ENCODE results near the gene AMOT.

Gene AMOT

DNA sequence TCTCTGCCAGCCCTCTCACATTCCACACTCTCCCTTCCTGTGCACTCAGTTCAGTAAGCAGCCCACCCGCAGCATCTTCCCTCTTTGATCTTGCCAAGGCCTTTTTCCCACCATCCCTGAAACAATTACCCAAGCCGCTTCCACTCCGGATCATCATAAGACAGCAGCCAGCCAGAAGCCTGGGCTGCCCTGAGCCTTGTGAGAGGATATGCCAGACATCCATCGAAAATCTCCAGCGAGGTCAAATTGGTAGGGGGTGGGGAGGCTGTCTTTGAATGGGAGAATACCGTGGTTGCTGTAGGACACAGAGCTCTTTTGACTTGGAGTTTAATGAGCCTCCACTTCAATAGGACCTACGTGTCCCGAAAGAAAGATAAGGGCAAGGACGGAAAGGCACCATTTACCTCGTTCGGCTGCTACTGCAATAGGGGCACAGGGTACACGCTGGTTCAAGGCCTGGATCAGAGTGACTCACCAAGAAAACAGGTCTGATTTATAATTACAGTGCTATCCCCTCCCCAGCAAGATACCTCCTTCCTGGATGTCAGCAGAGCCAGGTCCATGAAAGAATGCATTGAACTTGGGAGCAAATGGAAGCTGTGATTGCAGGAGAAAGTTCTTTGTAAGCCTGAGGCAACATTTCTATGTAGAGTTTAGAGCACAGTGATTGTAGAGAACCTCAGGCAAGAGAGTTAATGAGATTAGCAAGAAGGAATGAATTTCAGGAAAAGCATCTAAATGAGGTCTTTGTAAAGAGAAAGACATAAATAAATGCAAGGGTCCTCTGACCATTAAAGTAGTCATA, 39.5 kb downstream of the AMOT start:
- Histone ChIP-seq H3K9me3 (ENCODE audit: control insufficient read depth, insufficient read depth, low read length) (no peaks in the 10 kb centered on the region), H3K36me3 (ENCODE audit: control insufficient read depth, insufficient read depth, low read length) (no peaks in the 10 kb centered on the region), H3K27ac (ENCODE audit: low read length) (no peak overlapping the region), H3K4me1 (ENCODE audit: control insufficient read depth, insufficient read depth, low read length) (no peaks in the 10 kb centered on the region), H3K27me3 (ENCODE audit: control insufficient read depth, insufficient read depth, low read length) (no peaks in the 10 kb centered on the region), H3K4me3 (ENCODE audit: low read length) (no peak overlapping the region)
- DNase-seq (ENCODE audit: low read depth, low spot score) = no peak
- WGBS (ENCODE audit: insufficient coverage, insufficient read length) = no CpG with 5 or more reads among the region's 12 CpGs

DNA sequence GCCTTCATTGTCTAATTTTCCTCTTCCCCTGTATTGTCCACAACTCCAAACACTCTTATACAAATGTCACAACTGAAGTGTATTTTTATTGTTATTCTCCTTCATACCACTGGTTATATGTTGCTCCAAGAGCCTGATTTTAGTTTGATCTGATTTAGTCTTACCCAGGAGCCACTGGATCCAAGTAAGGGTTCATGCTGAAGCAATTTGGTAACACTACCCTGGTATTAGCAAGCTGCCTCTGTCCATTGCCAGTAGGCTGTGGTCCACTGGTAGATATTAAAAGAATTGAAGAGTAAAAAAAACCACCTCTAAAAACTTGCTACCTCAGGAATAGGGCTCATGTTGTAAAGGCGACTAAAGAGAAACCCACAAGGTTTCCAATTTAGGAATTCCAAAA, 41.2 kb downstream of the AMOT start:
- H3K27ac ChIP-seq (ENCODE audit: low read length) = no peak overlapping the region
- no peak overlapping the region for H3K4me3 ChIP-seq (ENCODE audit: low read length)
- WGBS (ENCODE audit: insufficient coverage, insufficient read length) = no CpG with 5 or more reads among the region's 1 CpG
- no peaks in the 10 kb centered on the region for H3K9me3 ChIP-seq (ENCODE audit: control insufficient read depth, insufficient read depth, low read length)
- no peaks in the 10 kb centered on the region for H3K27me3 ChIP-seq (ENCODE audit: control insufficient read depth, insufficient read depth, low read length)
- H3K4me1 ChIP-seq (ENCODE audit: control insufficient read depth, insufficient read depth, low read length) = no peaks in the 10 kb centered on the region
- DNase-seq (ENCODE audit: low read depth, low spot score) = no peak
- H3K36me3 ChIP-seq (ENCODE audit: control insufficient read depth, insufficient read depth, low read length) = no peaks in the 10 kb centered on the region

DNA sequence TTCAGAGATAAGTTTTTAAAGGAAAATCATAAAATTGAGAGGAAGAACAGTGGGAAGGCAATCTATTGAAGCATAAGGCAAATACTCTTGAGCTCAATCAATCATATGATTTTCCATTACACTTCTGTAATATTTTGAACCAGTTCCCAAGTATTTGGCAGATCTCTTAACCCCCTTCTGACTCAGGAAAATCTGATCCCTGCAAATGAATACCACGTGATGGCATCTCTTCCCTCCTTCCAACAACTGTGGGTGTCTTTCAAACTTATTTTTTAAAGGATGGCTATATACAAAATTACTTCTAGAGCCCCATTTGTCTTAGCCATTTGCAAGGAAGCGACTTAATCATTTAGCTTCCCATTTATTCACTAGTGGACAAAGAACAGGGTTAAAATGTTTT, 41.9 kb downstream of the AMOT start:
- no peak for DNase-seq (ENCODE audit: low read depth, low spot score)
- H3K27me3 ChIP-seq (ENCODE audit: control insufficient read depth, insufficient read depth, low read length) = no peaks in the 10 kb centered on the region
- no peaks in the 10 kb centered on the region for H3K9me3 ChIP-seq (ENCODE audit: control insufficient read depth, insufficient read depth, low read length)
- no peaks in the 10 kb centered on the region for H3K36me3 ChIP-seq (ENCODE audit: control insufficient read depth, insufficient read depth, low read length)
- no peaks in the 10 kb centered on the region for H3K4me1 ChIP-seq (ENCODE audit: control insufficient read depth, insufficient read depth, low read length)
- no peak overlapping the region for H3K4me3 ChIP-seq (ENCODE audit: low read length)
- no peak overlapping the region for H3K27ac ChIP-seq (ENCODE audit: low read length)
- WGBS (ENCODE audit: insufficient coverage, insufficient read length) = no CpG with 5 or more reads among the region's 2 CpGs

DNA sequence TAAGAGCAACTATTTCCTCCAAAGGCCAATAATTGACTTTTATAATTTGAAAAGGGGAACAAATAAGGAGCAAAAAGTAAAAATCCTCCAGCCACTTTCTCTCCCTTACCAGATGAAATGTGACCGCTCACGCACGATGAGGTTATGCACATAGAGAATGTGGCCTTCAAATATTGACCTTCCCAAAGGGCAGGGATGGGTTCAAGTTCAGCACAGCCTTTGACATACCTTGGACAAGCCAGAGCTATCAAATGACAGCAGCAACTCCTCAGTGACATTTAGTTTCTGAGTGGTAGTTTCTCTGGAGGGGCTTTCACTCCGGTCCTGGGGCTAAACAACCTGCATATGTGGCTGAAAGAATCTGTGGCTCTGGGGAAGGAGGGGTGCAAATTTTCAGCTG, 50.7 kb downstream of the AMOT start:
- Histone ChIP-seq H3K36me3 (ENCODE audit: control insufficient read depth, insufficient read depth, low read length) (no peaks in the 10 kb centered on the region), H3K27ac (ENCODE audit: low read length) (no peak overlapping the region), H3K4me1 (ENCODE audit: control insufficient read depth, insufficient read depth, low read length) (no peaks in the 10 kb centered on the region), H3K27me3 (ENCODE audit: control insufficient read depth, insufficient read depth, low read length) (no peaks in the 10 kb centered on the region), H3K9me3 (ENCODE audit: control insufficient read depth, insufficient read depth, low read length) (no peaks in the 10 kb centered on the region), H3K4me3 (ENCODE audit: low read length) (no peak overlapping the region)
- DNase-seq (ENCODE audit: low read depth, low spot score) = no peak
- no CpG with 5 or more reads among the region's 4 CpGs for WGBS (ENCODE audit: insufficient coverage, insufficient read length)

DNA sequence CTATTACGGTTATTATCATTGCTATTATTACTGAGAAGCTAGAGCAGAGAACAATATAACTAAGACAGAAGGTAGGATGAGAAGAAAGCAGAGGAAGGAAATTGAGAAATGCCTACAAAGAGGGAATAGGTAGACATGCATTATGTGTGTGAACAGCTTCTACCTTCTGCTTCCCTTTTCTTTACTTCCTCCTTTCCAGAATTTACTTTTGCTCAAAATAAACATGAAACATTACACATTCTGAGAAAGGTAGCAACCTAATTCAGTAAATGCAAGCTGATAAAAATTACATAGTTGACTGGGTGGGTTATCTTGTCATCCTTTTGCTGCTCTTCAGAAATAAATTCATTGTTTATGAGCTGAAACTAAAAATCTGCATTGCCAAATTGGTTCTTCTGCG, 54.6 kb downstream of the AMOT start:
- DNase-seq (ENCODE audit: low read depth, low spot score) = no peak
- no CpG with 5 or more reads among the region's 2 CpGs for WGBS (ENCODE audit: insufficient coverage, insufficient read length)
- Histone ChIP-seq H3K9me3 (ENCODE audit: control insufficient read depth, insufficient read depth, low read length) (no peaks in the 10 kb centered on the region), H3K4me1 (ENCODE audit: control insufficient read depth, insufficient read depth, low read length) (no peaks in the 10 kb centered on the region), H3K27me3 (ENCODE audit: control insufficient read depth, insufficient read depth, low read length) (no peaks in the 10 kb centered on the region), H3K27ac (ENCODE audit: low read length) (no peak overlapping the region), H3K36me3 (ENCODE audit: control insufficient read depth, insufficient read depth, low read length) (no peaks in the 10 kb centered on the region), H3K4me3 (ENCODE audit: low read length) (no peak overlapping the region)

DNA sequence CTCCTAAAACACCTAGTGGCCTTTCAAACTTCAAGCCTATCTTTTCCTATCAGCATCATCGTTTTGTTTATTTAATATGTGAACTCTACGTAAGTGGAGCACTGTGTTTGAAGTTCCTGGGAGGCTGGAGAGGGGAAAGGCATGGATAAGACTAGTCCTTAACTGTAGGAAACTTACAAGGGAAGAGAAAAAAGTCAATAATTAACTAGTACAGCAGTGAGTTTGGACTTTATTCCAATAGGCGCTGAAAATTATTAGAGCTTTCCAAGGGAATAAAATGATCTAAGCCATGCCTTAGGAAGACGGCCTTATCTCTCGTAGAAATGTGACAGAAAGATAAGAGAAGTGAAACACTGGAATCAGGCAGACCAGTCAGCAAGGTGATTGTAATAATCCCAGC, 55.3 kb downstream of the AMOT start:
- no peak for DNase-seq (ENCODE audit: low read depth, low spot score)
- H3K4me3 ChIP-seq (ENCODE audit: low read length) = no peak overlapping the region
- no peaks in the 10 kb centered on the region for H3K9me3 ChIP-seq (ENCODE audit: control insufficient read depth, insufficient read depth, low read length)
- no peak overlapping the region for H3K27ac ChIP-seq (ENCODE audit: low read length)
- no peaks in the 10 kb centered on the region for H3K36me3 ChIP-seq (ENCODE audit: control insufficient read depth, insufficient read depth, low read length)
- no peaks in the 10 kb centered on the region for H3K27me3 ChIP-seq (ENCODE audit: control insufficient read depth, insufficient read depth, low read length)
- WGBS (ENCODE audit: insufficient coverage, insufficient read length) = no CpG with 5 or more reads among the region's 5 CpGs
- H3K4me1 ChIP-seq (ENCODE audit: control insufficient read depth, insufficient read depth, low read length) = no peaks in the 10 kb centered on the region

DNA sequence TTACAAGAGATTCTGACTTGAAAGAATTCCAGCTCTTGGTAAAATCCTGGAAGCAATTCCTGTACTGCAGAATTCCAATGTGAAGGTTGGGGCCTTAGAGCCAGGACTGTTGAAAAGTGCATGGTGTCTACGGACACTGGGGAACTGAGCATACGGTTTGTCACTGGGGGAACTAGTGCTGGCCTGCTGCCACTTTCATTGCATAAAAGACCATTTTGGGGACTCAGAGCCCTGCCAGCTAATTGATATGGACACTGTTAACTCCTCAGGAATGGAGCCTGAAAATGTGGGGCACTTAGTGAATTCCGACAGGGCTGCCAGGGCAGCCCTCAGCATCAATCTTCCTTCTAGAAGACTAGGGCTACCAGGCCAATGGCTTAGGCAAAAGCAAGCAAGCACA, 55.9 kb downstream of the AMOT start:
- no peaks in the 10 kb centered on the region for H3K27me3 ChIP-seq (ENCODE audit: control insufficient read depth, insufficient read depth, low read length)

DNA sequence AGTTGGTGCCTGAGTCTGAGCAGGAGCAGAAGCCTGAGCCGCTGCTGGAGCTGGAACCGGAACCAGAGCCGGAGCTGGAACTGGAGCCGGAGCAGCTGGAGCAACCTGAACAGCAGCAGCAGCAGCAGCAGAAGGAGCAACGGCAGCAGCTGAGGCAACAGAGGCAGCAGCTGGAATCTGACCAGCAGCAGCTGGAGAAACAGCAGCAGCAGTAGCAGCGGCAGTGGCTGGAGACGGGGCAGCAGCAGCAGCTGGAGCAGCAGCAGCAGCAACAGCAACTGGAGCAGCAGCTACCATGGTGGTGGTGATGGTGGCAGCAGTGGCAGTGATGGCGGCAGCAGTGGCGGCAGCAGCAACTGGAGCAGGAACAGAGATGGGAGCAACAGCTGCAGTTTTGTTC, 61.5 kb downstream of the AMOT start:
- H3K4me3 ChIP-seq (ENCODE audit: low read length) = no peak overlapping the region
- no peaks in the 10 kb centered on the region for H3K36me3 ChIP-seq (ENCODE audit: control insufficient read depth, insufficient read depth, low read length)
- no peak overlapping the region for H3K27ac ChIP-seq (ENCODE audit: low read length)
- H3K4me1 ChIP-seq (ENCODE audit: control insufficient read depth, insufficient read depth, low read length) = no peaks in the 10 kb centered on the region
- no peaks in the 10 kb centered on the region for H3K9me3 ChIP-seq (ENCODE audit: control insufficient read depth, insufficient read depth, low read length)
- WGBS (ENCODE audit: insufficient coverage, insufficient read length) = no CpG with 5 or more reads among the region's 9 CpGs
- DNase-seq (ENCODE audit: low read depth, low spot score) = no peak
- H3K27me3 ChIP-seq (ENCODE audit: control insufficient read depth, insufficient read depth, low read length) = no peaks in the 10 kb centered on the region

More for the DNA sequence above, 55.9 kb downstream of the AMOT start:
- Histone ChIP-seq H3K9me3 (ENCODE audit: control insufficient read depth, insufficient read depth, low read length) (no peaks in the 10 kb centered on the region), H3K27ac (ENCODE audit: low read length) (no peak overlapping the region), H3K36me3 (ENCODE audit: control insufficient read depth, insufficient read depth, low read length) (no peaks in the 10 kb centered on the region), H3K4me3 (ENCODE audit: low read length) (no peak overlapping the region), H3K4me1 (ENCODE audit: control insufficient read depth, insufficient read depth, low read length) (no peaks in the 10 kb centered on the region)
- WGBS (ENCODE audit: insufficient coverage, insufficient read length) = no CpG with 5 or more reads among the region's 3 CpGs
- DNase-seq (ENCODE audit: low read depth, low spot score) = no peak

DNA sequence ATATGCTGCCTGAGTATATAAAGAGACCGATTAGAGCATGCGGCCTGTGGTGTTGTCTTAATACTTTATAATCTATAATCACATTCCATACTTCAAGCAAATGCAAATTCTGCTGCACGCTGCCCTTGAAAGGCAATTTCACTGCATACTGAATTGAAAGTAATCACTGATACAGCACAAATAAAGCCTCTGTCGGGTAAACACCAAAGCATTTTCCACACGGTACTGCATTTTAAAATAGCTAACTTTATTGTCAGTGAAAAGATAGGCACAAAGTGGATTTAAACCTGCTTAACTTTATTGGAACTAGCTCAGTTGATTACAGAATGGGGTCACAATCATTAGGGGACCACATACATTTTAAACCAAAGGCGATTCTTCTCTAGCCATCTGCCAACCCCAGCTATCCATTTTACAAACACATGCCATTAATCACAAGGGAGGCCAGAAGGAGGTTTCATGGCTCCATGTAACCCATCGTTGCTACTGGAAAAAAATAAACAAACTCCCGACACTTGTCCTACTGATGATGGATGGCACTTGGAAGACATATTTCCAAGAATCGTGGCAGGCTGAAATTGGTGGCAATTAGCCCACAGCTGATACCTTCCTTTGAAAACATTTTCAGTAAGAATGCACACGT, 65.9 kb downstream of the AMOT start:
- no peaks in the 10 kb centered on the region for H3K27me3 ChIP-seq (ENCODE audit: control insufficient read depth, insufficient read depth, low read length)

DNA sequence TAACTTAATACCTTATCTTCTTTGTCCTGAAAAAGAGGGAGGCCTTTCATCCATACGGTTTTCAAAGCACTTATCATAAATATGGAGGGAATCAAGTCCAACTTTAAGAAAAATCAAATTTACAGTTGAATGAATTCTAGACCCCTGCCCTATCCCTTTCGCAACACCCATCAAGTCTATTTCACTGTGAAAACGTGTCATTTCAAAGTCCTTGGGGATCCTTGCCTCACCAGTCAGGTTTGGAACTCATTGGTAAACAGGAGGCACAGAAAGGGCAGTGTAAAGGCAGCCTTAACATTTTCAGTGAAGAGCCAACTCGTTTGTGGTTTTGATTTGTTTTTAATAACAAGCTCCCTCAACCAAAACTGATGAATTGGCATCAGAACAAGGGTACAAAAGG, 66.5 kb downstream of the AMOT start:
- H3K9me3 ChIP-seq (ENCODE audit: control insufficient read depth, insufficient read depth, low read length) = no peaks in the 10 kb centered on the region
- no peak overlapping the region for H3K27ac ChIP-seq (ENCODE audit: low read length)
- no CpG with 5 or more reads among the region's 4 CpGs for whole genome bisulfite sequencing (ENCODE audit: insufficient coverage, insufficient read length)
- H3K4me1 ChIP-seq (ENCODE audit: control insufficient read depth, insufficient read depth, low read length) = no peaks in the 10 kb centered on the region
- no peaks in the 10 kb centered on the region for H3K36me3 ChIP-seq (ENCODE audit: control insufficient read depth, insufficient read depth, low read length)
- no peak for DNase-seq (ENCODE audit: low read depth, low spot score)
- no peaks in the 10 kb centered on the region for H3K27me3 ChIP-seq (ENCODE audit: control insufficient read depth, insufficient read depth, low read length)
- H3K4me3 ChIP-seq (ENCODE audit: low read length) = no peak overlapping the region

More for the DNA sequence above, 65.9 kb downstream of the AMOT start:
- no CpG with 5 or more reads among the region's 10 CpGs for WGBS (ENCODE audit: insufficient coverage, insufficient read length)
- Histone ChIP-seq H3K27ac (ENCODE audit: low read length) (no peak overlapping the region), H3K4me1 (ENCODE audit: control insufficient read depth, insufficient read depth, low read length) (no peaks in the 10 kb centered on the region), H3K9me3 (ENCODE audit: control insufficient read depth, insufficient read depth, low read length) (no peaks in the 10 kb centered on the region), H3K36me3 (ENCODE audit: control insufficient read depth, insufficient read depth, low read length) (no peaks in the 10 kb centered on the region), H3K4me3 (ENCODE audit: low read length) (no peak overlapping the region)
- DNase-seq (ENCODE audit: low read depth, low spot score) = no peak

DNA sequence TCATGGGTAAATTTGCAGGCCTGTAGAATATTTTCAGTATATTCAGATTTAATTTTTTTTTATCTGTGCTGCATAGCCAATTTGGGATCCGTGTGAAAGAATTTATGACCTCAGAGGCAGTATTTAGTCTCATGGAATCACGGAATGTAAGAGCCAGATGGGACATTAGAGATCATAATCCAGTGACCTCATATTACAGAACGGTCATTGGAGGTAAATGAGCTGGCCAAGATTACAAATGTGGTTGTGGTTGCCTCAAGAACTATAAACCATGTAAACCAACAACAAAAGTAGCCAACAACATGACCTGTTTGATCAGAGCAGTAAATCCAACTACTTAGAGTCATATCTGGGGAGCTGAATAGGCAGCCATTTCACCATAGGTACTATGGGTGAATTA, 71.6 kb downstream of the AMOT start:
- Histone ChIP-seq H3K4me3 (ENCODE audit: low read length) (no peak overlapping the region), H3K27ac (ENCODE audit: low read length) (no peak overlapping the region), H3K27me3 (ENCODE audit: control insufficient read depth, insufficient read depth, low read length) (no peaks in the 10 kb centered on the region), H3K9me3 (ENCODE audit: control insufficient read depth, insufficient read depth, low read length) (no peaks in the 10 kb centered on the region), H3K36me3 (ENCODE audit: control insufficient read depth, insufficient read depth, low read length) (no peaks in the 10 kb centered on the region), H3K4me1 (ENCODE audit: control insufficient read depth, insufficient read depth, low read length) (no peaks in the 10 kb centered on the region)
- no peak for DNase-seq (ENCODE audit: low read depth, low spot score)
- no CpG with 5 or more reads among the region's 3 CpGs for WGBS (ENCODE audit: insufficient coverage, insufficient read length)
